H1 (cell line): Measurements from ENCODE around the gene HAT1. TPM values are rescaled to one million over a fixed set of nuclear protein-coding genes. Genes with fewer than 3 reads are reported as not detected.

Source experiments
- ASH2L ChIP-seq: fragments of 200-600, 300-600 bp; sonication (generic); IDR thresholded peaks from one replicate; pipeline ENCODE4 v1.7.1; 2017; ENCODE audit warnings: low read length
- BACH1 ChIP-seq: IDR thresholded peaks from 2 replicates; pipeline ENCODE4 v1.6.1; 2012; ENCODE audit warnings: low read length, improper control_type of control experiment
- CBX8 ChIP-seq: fragments of 300-800, 300-1000 bp; sonication (generic); IDR thresholded peaks from 2 replicates; pipeline ENCODE4 v1.7.1; 2016; ENCODE audit warnings: low read depth, low read length, borderline replicate concordance
- CTCF ChIP-seq, 3 experiments: IDR thresholded peaks; 1 replicate in 2 of 3; 2 replicates in 1 of 3; pipeline versions ENCODE4 v1.5.1 to v1.6.1; 2011; ENCODE audit warnings: low read length in 3 of 3, mild to moderate bottlenecking in 3 of 3, inconsistent platforms in 2 of 3, low read depth in 1 of 3, moderate library complexity in 1 of 3; ENCODE audit not compliant: insufficient read depth in 1 of 3; ENCODE audit errors: control extremely low read depth in 1 of 3
- EGR1 ChIP-seq: IDR thresholded peaks from 2 replicates; pipeline ENCODE4 v1.6.1; 2011; ENCODE audit warnings: low read depth, low read length, borderline replicate concordance
- EZH2 ChIP-seq: fragments of 200-600 bp; sonication (generic); IDR thresholded peaks from 2 replicates; pipeline ENCODE4 v1.7.1; 2012; ENCODE audit warnings: low read depth, mild to moderate bottlenecking, moderate library complexity, low read length, inconsistent platforms; ENCODE audit not compliant: severe bottlenecking
- HDAC6 ChIP-seq: IDR thresholded peaks from one replicate; pipeline ENCODE4 v1.7.1; 2012; ENCODE audit warnings: low read depth, mild to moderate bottlenecking, inconsistent platforms, low read length, moderate library complexity
- JUND ChIP-seq: IDR thresholded peaks from 2 replicates; pipeline ENCODE4 v1.6.1; 2011; ENCODE audit warnings: mild to moderate bottlenecking, improper control_type of control experiment, low read length
- MAX ChIP-seq: IDR thresholded peaks from 2 replicates; pipeline ENCODE4 v1.6.1; 2012; ENCODE audit warnings: inconsistent platforms
- RFX5 ChIP-seq: IDR thresholded peaks from 2 replicates; pipeline ENCODE4 v1.6.1; 2011; ENCODE audit warnings: low read depth, low read length, improper control_type of control experiment, borderline replicate concordance
- RNF2 ChIP-seq: fragments of 200-900, 300-1000 bp; sonication (generic); IDR thresholded peaks from 2 replicates; pipeline ENCODE4 v1.7.1; 2016; ENCODE audit warnings: borderline replicate concordance, low read depth, mild to moderate bottlenecking, antibody characterized with exemption, low read length; ENCODE audit not compliant: poor library complexity, severe bottlenecking; ENCODE audit errors: missing control alignments
- SIN3A ChIP-seq, 2 experiments: IDR thresholded peaks in 1 of 2; conservative IDR thresholded peaks in 1 of 2; 2 replicates each; pipeline ENCODE4 v1.6.1; 2011 to 2012; ENCODE audit warnings: low read length in 2 of 2, improper control_type of control experiment in 1 of 2, low read depth in 1 of 2, mild to moderate bottlenecking in 1 of 2
- SIRT6 ChIP-seq: IDR thresholded peaks from one replicate; pipeline ENCODE4 v1.7.1; 2012; ENCODE audit warnings: low read length, inconsistent platforms
- SIX5 ChIP-seq: IDR thresholded peaks from 2 replicates; pipeline ENCODE4 v1.6.1; 2011; ENCODE audit warnings: mild to moderate bottlenecking, low read depth, low read length
- SP2 ChIP-seq: IDR thresholded peaks from 2 replicates; pipeline ENCODE4 v1.6.1; 2012; ENCODE audit warnings: mild to moderate bottlenecking, low read length, inconsistent platforms
- SRF ChIP-seq: IDR thresholded peaks from 2 replicates; pipeline ENCODE4 v1.6.1; 2011; ENCODE audit warnings: mild to moderate bottlenecking, low read depth, low read length, moderate library complexity
- TAF7 ChIP-seq: optimal IDR thresholded peaks from 2 replicates; pipeline ENCODE3; 2011; ENCODE audit warnings: low read depth, mild to moderate bottlenecking, inconsistent platforms, low read length, moderate library complexity, borderline replicate concordance
- TCF12 ChIP-seq: IDR thresholded peaks from 2 replicates; pipeline ENCODE4 v1.6.1; 2011; ENCODE audit warnings: low read depth, mild to moderate bottlenecking, low read length
- polyA plus RNA-seq, 7 experiments: library from polyadenylated mRNA; depleted of rRNA in 3 of 7; stranded (reverse) in 5 of 7; unstranded in 2 of 7; fragments of >200 nt in 5 of 7; fragments of 200-250 nt in 2 of 7; gene quantifications; 1 replicate in 5 of 7; 2 replicates in 1 of 7; 4 replicates in 1 of 7; pipeline versions ENCODE4 v1.2.1 to v1.2.3, GENCODE V29; 2011 to 2013; ENCODE audit warnings: missing spikeins in 2 of 7, mixed read lengths in 2 of 7
- total RNA-seq: library from RNA; stranded (reverse); fragmentation: NEBNext Ultra II Directional; extraction: Animal tissue kit (Norgen Biotek cat#: 25700); gene quantifications from 2 replicates; pipeline ENCODE4 v1.2.1, GENCODE V29; 2021

HAT1 gene
- total and polyA plus RNA-seq, 2 of the 8 experiments (the other 6 are each of a cell fraction or from before 2014, with no cell fraction given) = 44.6 to 74.2 TPM

GRCh38 chr2:171893824-171894611, 28.2 kb upstream of the HAT1 start, which contains the start of gene SLC25A12 (continued):
- peak; percentile 42 to 82; a peak in 1 of 4 replicates for TF ChIP-seq SIN3A (conservative IDR thresholded peaks at IDR 0.05 in 1 of 2, IDR thresholded peaks at IDR 0.05 in 1 of 2; ENCODE audit: low read depth in 1 of 2, low read length in 2 of 2)
- no peak for TF ChIP-seq EZH2
- no peak for TF ChIP-seq TAF7
- no peak for TF ChIP-seq EGR1
- TF ChIP-seq RNF2 = no peak
- TF ChIP-seq SRF = no peak
- TF ChIP-seq HDAC6 = no peak
- no peak for TF ChIP-seq BACH1
- TF ChIP-seq CBX8 = no peak
- no peak for TF ChIP-seq RFX5
- no peak for TF ChIP-seq SIRT6
- no peak for TF ChIP-seq TCF12
- TF ChIP-seq ASH2L = peak; percentile 99
- TF ChIP-seq MAX = peak; percentile 67
- peak in 1 of 3 experiments; percentile 5; a peak in 1 of 4 replicates for TF ChIP-seq CTCF (IDR thresholded peaks at IDR 0.05; ENCODE audit: control extremely low read depth in 1 of 3, insufficient read depth in 1 of 3, low read depth in 1 of 3, low read length in 3 of 3)
- TF ChIP-seq SP2 = no peak
- TF ChIP-seq SIX5 = no peak
- TF ChIP-seq JUND = no peak
